ENCODE results near the gene EML4. TPM values are rescaled to one million over a fixed set of nuclear protein-coding genes. Genes with fewer than 3 reads are reported as not detected.

EML4 gene
- total RNA-seq, 1 experiment from 2014 or later, result 68.2 TPM

DNA sequence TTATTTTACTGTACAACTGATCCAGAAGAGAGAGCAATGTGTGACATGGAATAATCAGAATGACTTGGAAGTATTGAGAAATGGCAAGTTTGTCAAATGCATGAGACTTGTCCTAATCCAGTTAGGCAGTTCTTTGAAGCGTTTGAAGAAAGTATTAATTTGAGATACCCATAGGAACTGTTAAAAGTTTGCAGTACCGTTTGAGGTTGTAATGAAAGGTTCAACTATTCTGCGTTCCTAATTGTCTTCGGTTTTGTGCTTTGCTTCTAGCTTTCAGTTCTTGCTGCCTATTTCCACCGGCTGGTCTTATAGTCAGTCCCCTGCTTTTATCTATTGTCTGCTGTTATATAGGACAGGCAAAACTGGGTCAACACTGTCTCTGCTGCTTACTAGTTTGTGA is 150.1 kb downstream of the EML4 start:
- CTCF ChIA-PET, result no interaction called here
- H3K4me1 Mint-ChIP-seq (ENCODE audit: low read depth, unreplicated experiment), result peaks cover 11% of the 10 kb centered on the region
- intact Hi-C loops (cut with micrococcal nuclease; ENCODE audit: unreplicated experiment), result no loop called here
- no peak overlapping the region for H3K27ac Mint-ChIP-seq (ENCODE audit: unreplicated experiment)
- no TSS peak for BruUV-seq (replicated peaks)
- H3K27me3 Mint-ChIP-seq (ENCODE audit: unreplicated experiment), result no peaks in the 10 kb centered on the region
- H3K4me3 Mint-ChIP-seq (ENCODE audit: low read depth, unreplicated experiment), result no peak overlapping the region
- DNase-seq, result no peak
- peaks cover 20% of the 10 kb centered on the region for H3K36me3 Mint-ChIP-seq (ENCODE audit: insufficient read depth, unreplicated experiment)
- no peaks in the 10 kb centered on the region for H3K9me3 Mint-ChIP-seq (ENCODE audit: low read depth, unreplicated experiment)
- TF ChIP-seq, protein P1, sequence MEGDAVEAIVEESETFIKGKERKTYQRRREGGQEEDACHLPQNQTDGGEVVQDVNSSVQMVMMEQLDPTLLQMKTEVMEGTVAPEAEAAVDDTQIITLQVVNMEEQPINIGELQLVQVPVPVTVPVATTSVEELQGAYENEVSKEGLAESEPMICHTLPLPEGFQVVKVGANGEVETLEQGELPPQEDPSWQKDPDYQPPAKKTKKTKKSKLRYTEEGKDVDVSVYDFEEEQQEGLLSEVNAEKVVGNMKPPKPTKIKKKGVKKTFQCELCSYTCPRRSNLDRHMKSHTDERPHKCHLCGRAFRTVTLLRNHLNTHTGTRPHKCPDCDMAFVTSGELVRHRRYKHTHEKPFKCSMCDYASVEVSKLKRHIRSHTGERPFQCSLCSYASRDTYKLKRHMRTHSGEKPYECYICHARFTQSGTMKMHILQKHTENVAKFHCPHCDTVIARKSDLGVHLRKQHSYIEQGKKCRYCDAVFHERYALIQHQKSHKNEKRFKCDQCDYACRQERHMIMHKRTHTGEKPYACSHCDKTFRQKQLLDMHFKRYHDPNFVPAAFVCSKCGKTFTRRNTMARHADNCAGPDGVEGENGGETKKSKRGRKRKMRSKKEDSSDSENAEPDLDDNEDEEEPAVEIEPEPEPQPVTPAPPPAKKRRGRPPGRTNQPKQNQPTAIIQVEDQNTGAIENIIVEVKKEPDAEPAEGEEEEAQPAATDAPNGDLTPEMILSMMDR (IDR thresholded peaks at IDR 0.05; ENCODE audit: unreplicated experiment), result no peak

DNA sequence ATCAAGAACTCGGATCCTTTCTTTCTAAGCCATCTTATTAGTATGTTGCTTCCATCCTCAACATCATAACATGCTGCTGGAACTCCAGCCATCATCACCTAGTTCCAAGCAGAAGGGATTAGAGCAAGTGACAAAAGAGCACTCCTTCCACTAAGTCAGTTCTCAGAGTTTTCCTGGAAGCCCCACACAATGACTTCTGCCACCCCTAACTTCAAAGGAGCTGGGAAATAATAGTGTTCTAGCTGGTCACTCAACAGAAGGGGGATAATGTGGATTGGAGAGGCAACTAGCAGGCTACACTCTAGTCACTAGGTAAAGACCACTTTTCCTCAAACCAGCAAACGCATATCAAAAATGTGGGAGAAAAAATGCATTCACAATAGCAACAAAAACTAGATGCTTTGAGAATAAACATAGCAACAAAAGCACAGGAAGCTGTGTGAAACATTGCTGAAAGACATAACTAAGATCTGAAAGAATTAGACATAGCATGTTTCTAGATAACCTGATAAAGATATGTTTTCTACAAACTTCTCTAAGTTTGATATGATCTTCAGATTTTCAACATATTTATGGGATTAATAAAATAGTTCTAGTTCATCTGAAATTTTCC is 152.4 kb downstream of the EML4 start:
- intact Hi-C loops (cut with micrococcal nuclease; ENCODE audit: unreplicated experiment), result loop anchor here (10.0 kb wide), 1 partner anchor 467 kb away; no protein-coding TSS in a partner anchor
- H3K27me3 Mint-ChIP-seq (ENCODE audit: unreplicated experiment), result no peaks in the 10 kb centered on the region
- BruUV-seq (replicated peaks), result no TSS peak
- DNase-seq, result no peak
- no peak overlapping the region for H3K27ac Mint-ChIP-seq (ENCODE audit: unreplicated experiment)
- TF ChIP-seq, protein P1 (IDR thresholded peaks at IDR 0.05; ENCODE audit: unreplicated experiment), result no peak
- CTCF ChIA-PET, result no interaction called here
- no peaks in the 10 kb centered on the region for H3K4me1 Mint-ChIP-seq (ENCODE audit: low read depth, unreplicated experiment)
- H3K9me3 Mint-ChIP-seq (ENCODE audit: low read depth, unreplicated experiment), result no peaks in the 10 kb centered on the region
- H3K4me3 Mint-ChIP-seq (ENCODE audit: low read depth, unreplicated experiment), result no peak overlapping the region
- peaks cover 18% of the 10 kb centered on the region for H3K36me3 Mint-ChIP-seq (ENCODE audit: insufficient read depth, unreplicated experiment)

DNA sequence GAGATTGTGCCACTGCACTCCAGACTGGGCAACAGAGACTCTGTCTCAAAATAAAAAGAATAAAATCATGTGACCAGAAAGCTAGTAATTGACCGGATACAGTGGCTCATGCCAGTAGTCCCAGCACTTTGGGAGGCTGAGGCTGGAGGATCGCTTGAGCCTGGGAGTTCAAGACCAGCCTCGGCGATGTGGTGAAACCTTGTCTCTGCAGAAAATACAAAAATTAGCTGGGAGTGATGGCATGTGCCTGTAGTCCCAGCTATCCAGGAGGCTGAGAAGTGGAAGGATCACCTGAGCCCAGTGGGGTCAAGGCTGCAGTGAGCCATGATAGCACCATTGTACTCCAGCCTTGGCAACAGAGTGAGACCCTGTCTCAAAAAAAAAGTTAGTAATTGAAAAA is 155.1 kb downstream of the EML4 start:
- H3K27ac Mint-ChIP-seq (ENCODE audit: unreplicated experiment), result no peak overlapping the region
- no TSS peak for BruUV-seq (replicated peaks)
- H3K9me3 Mint-ChIP-seq (ENCODE audit: low read depth, unreplicated experiment), result no peaks in the 10 kb centered on the region
- no peak overlapping the region for H3K4me3 Mint-ChIP-seq (ENCODE audit: low read depth, unreplicated experiment)
- no peaks in the 10 kb centered on the region for H3K27me3 Mint-ChIP-seq (ENCODE audit: unreplicated experiment)
- intact Hi-C loops (cut with micrococcal nuclease; ENCODE audit: unreplicated experiment), result loop anchor here (10.0 kb wide), 1 partner anchor 469 kb away; no protein-coding TSS in a partner anchor
- H3K4me1 Mint-ChIP-seq (ENCODE audit: low read depth, unreplicated experiment), result no peaks in the 10 kb centered on the region
- H3K36me3 Mint-ChIP-seq (ENCODE audit: insufficient read depth, unreplicated experiment), result peaks cover 12% of the 10 kb centered on the region
- CTCF ChIA-PET, result no interaction called here
- DNase-seq, result no peak
- TF ChIP-seq, protein P1 (IDR thresholded peaks at IDR 0.05; ENCODE audit: unreplicated experiment), result no peak

DNA sequence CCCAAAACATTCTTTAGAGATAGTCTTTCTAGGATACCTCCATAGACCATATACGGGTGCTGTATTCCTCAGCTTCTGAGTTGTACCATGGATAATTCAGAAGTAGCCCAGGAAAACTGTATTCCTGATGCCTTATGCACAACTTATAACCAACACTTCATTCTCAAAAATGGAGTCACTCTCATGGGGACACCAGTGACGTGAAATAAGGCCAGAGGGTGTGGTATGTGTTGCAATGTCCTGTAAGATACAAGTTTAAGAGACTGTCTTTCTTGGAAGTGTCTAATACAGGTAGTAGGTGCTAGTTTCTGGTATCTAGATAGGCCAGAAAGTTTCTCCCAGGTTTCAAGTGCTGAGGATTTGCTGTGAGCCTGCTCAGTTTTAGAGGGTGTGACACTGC is 155.8 kb downstream of the EML4 start:
- BruUV-seq (replicated peaks), result no TSS peak
- CTCF ChIA-PET, result no interaction called here
- no peaks in the 10 kb centered on the region for H3K4me1 Mint-ChIP-seq (ENCODE audit: low read depth, unreplicated experiment)
- H3K36me3 Mint-ChIP-seq (ENCODE audit: insufficient read depth, unreplicated experiment), result peaks cover 14% of the 10 kb centered on the region
- no peaks in the 10 kb centered on the region for H3K27me3 Mint-ChIP-seq (ENCODE audit: unreplicated experiment)
- no peak overlapping the region for H3K27ac Mint-ChIP-seq (ENCODE audit: unreplicated experiment)
- intact Hi-C loops (cut with micrococcal nuclease; ENCODE audit: unreplicated experiment), result loop anchor here (10.0 kb wide), 1 partner anchor 470 kb away; no protein-coding TSS in a partner anchor
- H3K9me3 Mint-ChIP-seq (ENCODE audit: low read depth, unreplicated experiment), result no peaks in the 10 kb centered on the region
- DNase-seq, result no peak
- TF ChIP-seq, protein P1 (IDR thresholded peaks at IDR 0.05; ENCODE audit: unreplicated experiment), result no peak
- no peak overlapping the region for H3K4me3 Mint-ChIP-seq (ENCODE audit: low read depth, unreplicated experiment)

All from Calu3 (cell line).